T-cell (primary cell): ENCODE measurements around the gene CIDEB. TPM values are rescaled to one million over a fixed set of nuclear protein-coding genes. Genes with fewer than 3 reads are reported as not detected.

Experiments
- ATAC-seq, 4 experiments: fragments of 200-7000 bp in 3 of 4; fragments of 150-1000 bp in 1 of 4; cut with Tn5 transposase; replicated peaks in 1 of 4; 1 replicate in 3 of 4; 2 replicates in 1 of 4; pipeline ENCODE4 v1.10.0; 2021; ENCODE audit warnings: moderate library complexity in 3 of 4, mild to moderate bottlenecking in 2 of 4, moderate number of reproducible peaks in 1 of 4
- CTCF ChIA-PET, 2 donors: fragments of 300-600 bp; sonication (Branson Sonifier 250); formaldehyde crosslinking; loops; one replicate each; lab custom pipeline; 2022; ENCODE audit warnings: antibody characterized with exemption in 2 of 2; lab: Charles Lee
- POLR2A ChIA-PET, 2 donors: fragments of 300-600 bp; sonication (Branson Sonifier 250); formaldehyde crosslinking; loops; one replicate each; lab custom pipeline; 2022; ENCODE audit warnings: antibody characterized with exemption in 2 of 2; lab: Charles Lee
- DNase-seq, 35 experiments: peaks; one replicate each; pipeline versions ENCODE4 v3.0.0 to v3.0.0-alpha.2; 2013 to 2023
- H3K27ac ChIP-seq: one replicate; pipeline ENCODE4 v1.5.1; 2013; ENCODE audit warnings: low read length
- H3K27me3 ChIP-seq, 2 experiments: replicated peaks in 1 of 2; 1 replicate in 1 of 2; 2 replicates in 1 of 2; pipeline versions ENCODE4 v1.6.1 to v1.7.0; 2013; ENCODE audit warnings: low read length in 1 of 2, mixed read lengths in 1 of 2; ENCODE audit not compliant: control insufficient read depth in 2 of 2, insufficient read depth in 2 of 2; ENCODE audit errors: extremely low read depth in 1 of 2
- H3K36me3 ChIP-seq, 2 donors: 1 replicate in 1 of 2; 2 replicates in 1 of 2; pipeline versions ENCODE4 v1.6.1 to v1.7.0; 2013; ENCODE audit warnings: low read length in 1 of 2; ENCODE audit not compliant: control insufficient read depth in 2 of 2, insufficient read depth in 1 of 2; ENCODE audit errors: extremely low read depth in 1 of 2
- H3K4me1 ChIP-seq, 2 experiments: 1 replicate in 1 of 2; 2 replicates in 1 of 2; pipeline versions ENCODE4 v1.6.1 to v1.7.0; 2013; ENCODE audit warnings: low read length in 2 of 2, mixed read lengths in 1 of 2; ENCODE audit not compliant: insufficient read depth in 2 of 2, control insufficient read depth in 1 of 2; ENCODE audit errors: extremely low read depth in 1 of 2
- H3K4me3 ChIP-seq, 2 donors: 1 replicate in 1 of 2; 2 replicates in 1 of 2; pipeline versions ENCODE4 v1.5.1 to v1.7.0; 2013; ENCODE audit warnings: mild to moderate bottlenecking in 2 of 2, low read length in 1 of 2, moderate library complexity in 1 of 2; ENCODE audit not compliant: control insufficient read depth in 1 of 2; ENCODE audit errors: extremely low read depth in 1 of 2
- H3K9me3 ChIP-seq: 2 replicates; pipeline ENCODE4 v1.7.0; 2013
- H3K27ac Mint-ChIP-seq, 2 donors: one replicate each; pipeline ENCODE4 v1.8.0; 2020 to 2021; ENCODE audit warnings: mild to moderate bottlenecking in 2 of 2, mixed read lengths in 2 of 2
- H3K27me3 Mint-ChIP-seq, 2 donors: one replicate each; pipeline ENCODE4 v1.8.0; 2021 to 2022; ENCODE audit warnings: mixed read lengths in 2 of 2
- H3K36me3 Mint-ChIP-seq: one replicate; pipeline ENCODE4 v1.8.0; 2021; ENCODE audit warnings: mixed read lengths
- H3K4me1 Mint-ChIP-seq, 3 donors: one replicate each; pipeline ENCODE4 v1.8.0; 2020 to 2022; ENCODE audit warnings: mixed read lengths in 3 of 3, mild to moderate bottlenecking in 1 of 3
- H3K4me3 Mint-ChIP-seq, 3 donors: one replicate each; pipeline ENCODE4 v1.8.0; 2020 to 2022; ENCODE audit warnings: mild to moderate bottlenecking in 3 of 3, mixed read lengths in 3 of 3, moderate library complexity in 3 of 3
- H3K9me3 Mint-ChIP-seq, 3 donors: one replicate each; pipeline ENCODE4 v1.8.0; 2020 to 2022; ENCODE audit warnings: mixed read lengths in 3 of 3
- WGBS: methylation state at CpG from one replicate; pipeline ENCODE4 v1.1.5; 2013; ENCODE audit warnings: missing lambda C conversion rate; ENCODE audit not compliant: insufficient coverage; 5-methylcytosine and 5-hydroxymethylcytosine counted together
- total RNA-seq, 35 experiments: library from RNA in 6 of 35; stranded (reverse) in 6 of 35; fragments of 120-200 nt in 1 of 35; gene quantifications; one replicate each; pipeline versions ENCODE4 v1.2.1 to v1.2.4 and lab custom pipeline; 2013 to 2026

CIDEB gene
- total RNA-seq, 5 donors from 2014 or later (not counting 1 experiment from before 2014, with no cell fraction given): 13.0 to 22.8 (median 20.8) TPM

DNA sequence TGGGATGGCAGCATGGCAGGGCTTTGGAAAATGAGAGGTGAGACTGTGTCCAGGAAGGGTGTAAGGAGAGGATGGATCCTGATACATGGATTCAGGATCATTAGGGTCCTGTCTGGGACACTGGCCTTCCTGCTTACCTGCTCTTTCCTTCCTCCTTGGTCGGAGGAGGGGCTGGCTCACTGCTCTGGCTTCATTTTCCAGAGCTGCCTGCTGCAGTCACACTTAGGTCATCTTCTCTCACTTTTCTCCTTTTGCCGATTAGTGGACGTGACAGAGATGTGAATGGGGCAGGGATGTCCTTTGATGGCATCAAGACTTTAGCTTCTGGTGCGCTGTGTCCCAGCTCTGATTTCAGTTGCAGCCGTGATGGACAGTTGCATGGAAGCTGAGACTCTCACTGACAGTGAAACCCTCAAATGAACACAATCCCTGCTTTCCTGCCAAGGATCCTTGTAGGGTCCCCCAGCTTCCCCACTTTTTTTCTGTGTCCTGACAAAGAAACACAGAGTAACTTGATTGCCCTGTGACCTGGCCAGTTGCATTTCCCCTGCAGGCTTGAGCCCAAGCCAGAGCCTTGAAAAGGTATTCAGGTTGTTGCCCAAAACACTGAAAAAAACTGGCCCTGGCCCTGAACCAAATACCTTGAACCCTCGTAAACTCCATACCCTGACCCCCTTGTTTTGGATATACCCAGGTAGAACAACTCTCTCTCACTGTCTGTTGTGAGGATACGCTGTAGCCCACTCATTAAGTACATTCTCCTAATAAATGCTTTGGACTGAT, 756 bp upstream of the CIDEB start:
- Histone ChIP-seq H3K4me1 (peaks cover 27 to 54% of the 10 kb centered on the region in 2 experiments), H3K36me3 (peaks cover 19 to 41% of the 10 kb centered on the region in 2 donors), H3K27ac (peak overlapping the region; percentile 76), H3K27me3 (no peaks in the 10 kb centered on the region), H3K4me3 (no peak overlapping the region), H3K9me3 (no peaks in the 10 kb centered on the region)
- ChIA-PET POLR2A (interaction anchor here in 1 of 2 donors (0.6 to 1.7 kb wide), 5 partner anchors 9 to 80 kb away, joined by 3 to 8 read pairs (median 4); partner anchors contain the start of genes DHRS1, NOP9 and TINF2), CTCF (interaction anchor here (0.6 to 4.5 kb wide), 24 partner anchors 8 to 167 kb away, joined by 3 to 25 read pairs (median 4); partner anchors contain the start of genes CBLN3 (in 1 of the 2), DHRS1 (in 1 of the 2), EMC9 (in 1 of the 2) and KHNYN (in 1 of the 2))
- no peaks in the 10 kb centered on the region for H3K27me3 Mint-ChIP-seq
- H3K36me3 Mint-ChIP-seq: peaks cover 39% of the 10 kb centered on the region
- 100% methylated on average over 3 of the region's 7 CpGs for WGBS
- H3K4me3 Mint-ChIP-seq: peak overlapping the region in 2 of 3 donors; percentile 7 to 74
- DNase-seq (no peak), ATAC-seq (no peak)
- no peaks in the 10 kb centered on the region for H3K9me3 Mint-ChIP-seq
- H3K4me1 Mint-ChIP-seq: peaks cover 48 to 55% (median 54%) of the 10 kb centered on the region in 3 donors
- peak overlapping the region; percentile 79 to 87 for H3K27ac Mint-ChIP-seq

- Mint-ChIP-seq H3K36me3 (peaks cover 51% of the 10 kb centered on the region), H3K9me3 (no peaks in the 10 kb centered on the region), H3K4me3 (no peak overlapping the region), H3K4me1 (peaks cover 34 to 42% (median 41%) of the 10 kb centered on the region in 3 donors), H3K27me3 (no peaks in the 10 kb centered on the region), H3K27ac (no peak overlapping the region)
- no peak overlapping the region for H3K27ac ChIP-seq
- ChIA-PET POLR2A (no interaction called here), CTCF (interaction anchor here (0.6 to 4.5 kb wide), 10 partner anchors 10 to 226 kb away, joined by 3 to 18 read pairs (median 4); partner anchors contain the start of gene TINF2 (in 1 of the 2))
- H3K36me3 ChIP-seq: peaks cover 27 to 55% of the 10 kb centered on the region in 2 donors
- H3K4me3 ChIP-seq: no peak overlapping the region
- 92% methylated on average over 10 of the region's 11 CpGs for WGBS
- H3K9me3 ChIP-seq: no peaks in the 10 kb centered on the region
- no peak for DNase-seq
- ATAC-seq: no peak
- H3K27me3 ChIP-seq: no peaks in the 10 kb centered on the region
- H3K4me1 ChIP-seq: peaks cover 15 to 41% of the 10 kb centered on the region in 2 experiments
Observed at GRCh38 chr14:24307156-24307574, 612 bp downstream of the CIDEB start.

- Mint-ChIP-seq H3K36me3 (peaks cover 59% of the 10 kb centered on the region), H3K4me1 (peaks cover 34 to 48% (median 38%) of the 10 kb centered on the region in 3 donors), H3K27ac (no peak overlapping the region), H3K27me3 (no peaks in the 10 kb centered on the region), H3K9me3 (no peaks in the 10 kb centered on the region), H3K4me3 (no peak overlapping the region)
- Histone ChIP-seq H3K36me3 (peaks cover 30 to 69% of the 10 kb centered on the region in 2 donors), H3K27me3 (no peaks in the 10 kb centered on the region), H3K27ac (no peak overlapping the region), H3K9me3 (no peaks in the 10 kb centered on the region), H3K4me3 (no peak overlapping the region), H3K4me1 (peaks cover 13 to 29% of the 10 kb centered on the region in 2 experiments)
- DNase-seq (no peak), ATAC-seq (no peak)
- ChIA-PET POLR2A (no interaction called here), CTCF (no interaction called here)
- WGBS: 100% methylated on average over 6 of the region's 11 CpGs
Observed at GRCh38 chr14:24304019-24304387, 3.8 kb downstream of the CIDEB start.

- Histone ChIP-seq H3K9me3 (no peaks in the 10 kb centered on the region), H3K27ac (peak overlapping the region; percentile 84), H3K4me1 (peaks cover 23 to 32% of the 10 kb centered on the region in 2 experiments), H3K27me3 (no peaks in the 10 kb centered on the region), H3K36me3 (peaks cover 27 to 58% of the 10 kb centered on the region in 2 donors), H3K4me3 (peak overlapping the region; percentile 70 to 82)
- Mint-ChIP-seq H3K9me3 (no peaks in the 10 kb centered on the region), H3K4me1 (peaks cover 45 to 59% (median 49%) of the 10 kb centered on the region in 3 donors), H3K4me3 (peak overlapping the region; percentile 92 to 95 (median 93)), H3K36me3 (peaks cover 53% of the 10 kb centered on the region), H3K27me3 (no peaks in the 10 kb centered on the region), H3K27ac (peak overlapping the region; percentile 66 to 97)
- ATAC-seq: no peak
- CTCF ChIA-PET: interaction anchor here (0.7 to 6.5 kb wide), 11 partner anchors 8 to 136 kb away, joined by 3 to 104 read pairs (median 4); partner anchors contain the start of genes TINF2 (in 2 of the 2), CIDEB (in 1 of the 2), LTB4R (in 1 of the 2) and LTB4R2 (in 1 of the 2)
- POLR2A ChIA-PET: interaction anchor here in 1 of 2 donors (0.6 to 0.9 kb wide), 3 partner anchors 14 to 68 kb away, joined by 3 to 5 read pairs (median 3); partner anchors contain the start of gene GMPR2
- no peak for DNase-seq
- WGBS: 46% methylated on average over 14 of the region's 16 CpGs
Observed at GRCh38 chr14:24300326-24300980, 7.3 kb downstream of the CIDEB start.

DNA sequence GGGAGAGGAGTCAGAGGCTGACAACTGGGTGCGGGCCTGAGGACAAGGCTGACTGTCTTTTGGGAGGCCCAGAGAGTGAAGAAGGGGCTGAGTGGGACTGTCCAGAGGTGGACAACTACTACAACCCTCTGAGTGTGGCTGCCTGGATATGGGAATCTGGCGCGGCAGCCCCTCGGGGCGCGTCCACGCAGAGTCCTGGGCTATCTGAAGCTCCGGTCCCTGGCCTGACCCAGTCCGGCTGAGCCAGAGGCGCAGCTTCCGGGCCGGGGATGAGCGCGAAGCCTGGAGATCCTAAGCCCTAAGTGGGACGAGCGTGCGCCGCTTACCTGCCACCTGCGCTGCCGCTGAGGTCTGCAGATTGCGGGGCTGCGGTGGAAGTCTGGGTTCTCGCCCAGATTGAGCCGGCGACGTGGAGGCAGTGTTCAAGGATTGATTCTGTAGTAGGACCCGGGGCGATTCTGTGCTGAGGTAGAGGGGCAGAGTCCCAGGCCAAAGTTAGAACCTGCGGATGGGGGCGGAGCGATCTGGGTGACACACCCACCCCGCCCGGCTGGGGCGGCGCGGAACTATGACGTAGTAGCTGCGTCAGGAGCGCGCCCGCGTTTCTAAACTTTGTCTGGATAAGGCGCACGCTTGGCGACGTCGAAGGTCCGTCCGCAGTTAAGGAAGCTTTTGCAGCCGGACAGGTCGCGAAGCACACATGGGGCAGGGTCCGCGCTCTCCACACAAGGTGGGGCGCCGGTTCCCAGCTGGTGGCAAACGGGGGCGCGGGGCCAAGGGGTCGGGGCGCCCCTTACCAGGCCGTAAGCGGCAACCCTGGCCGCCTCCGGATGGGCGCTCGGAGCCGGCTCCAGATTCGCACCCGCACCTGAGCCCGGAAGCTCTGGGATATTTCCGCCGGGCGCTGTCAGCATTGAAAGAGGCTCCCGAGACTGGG, 8.3 kb downstream of the CIDEB start, which contains the start of the genes DHRS1 and NOP9:
DHRS1 (minus strand) TSS at position 526 of the 937 bp plus-strand sequence. CDS start 674 bp downstream, outside the sequence.
NOP9 (plus strand) TSS at position 596 of the 937 bp plus-strand sequence; CDS start at position 701, 105 bp downstream.
- Histone ChIP-seq H3K27ac (peak within 1 kb of the TSS; percentile 84), H3K27me3 (no peaks in the 10 kb centered on the region), H3K4me3 (peak within 1 kb of the TSS; percentile 70 to 82), H3K4me1 (peaks cover 23 to 32% of the 10 kb centered on the region in 2 experiments), H3K9me3 (no peaks in the 10 kb centered on the region), H3K36me3 (peaks cover 19 to 51% of the 10 kb centered on the region in 2 donors)
- ATAC-seq (peak; percentile 86 to 92 (median 90)), DNase-seq (peak; percentile 70 to 96 (median 89))
- Mint-ChIP-seq H3K9me3 (no peaks in the 10 kb centered on the region), H3K27ac (peak within 1 kb of the TSS; percentile 95 to 97), H3K4me3 (peak within 1 kb of the TSS; percentile 92 to 95 (median 93)), H3K27me3 (no peaks in the 10 kb centered on the region), H3K4me1 (peaks cover 45 to 60% (median 49%) of the 10 kb centered on the region in 3 donors), H3K36me3 (peaks cover 50% of the 10 kb centered on the region)
- ChIA-PET CTCF (interaction anchor here (0.6 to 6.5 kb wide), 12 partner anchors 8 to 376 kb away, joined by 3 to 104 read pairs (median 4); partner anchors contain the start of genes CIDEB (in 2 of the 2) and TINF2 (in 2 of the 2)), POLR2A (interaction anchor here (0.5 to 3.0 kb wide), 10 partner anchors 9 to 191 kb away, joined by 3 to 17 read pairs (median 4); partner anchors contain the start of genes GMPR2 (in 1 of the 2), IPO4 (in 1 of the 2) and TINF2 (in 1 of the 2))
- WGBS: under 1% methylated on average over 74 of the region's 75 CpGs
